H1 (cell line): Measurements from ENCODE around the gene PPP1R13B. TPM values are rescaled to one million over a fixed set of nuclear protein-coding genes. Genes with fewer than 3 reads are reported as not detected.

ENCODE experiments used
- CTCF ChIA-PET: fragments of 300-600 bp; sonication (Branson Sonifier 250); formaldehyde crosslinking; loops from one replicate; lab custom pipeline; 2021; ENCODE audit not compliant: partially characterized antibody; lab: Charles Lee
- POLR2A ChIA-PET: fragments of 300-600 bp; sonication (Branson Sonifier 250); formaldehyde crosslinking; loops from one replicate; lab custom pipeline; 2021; ENCODE audit warnings: inconsistent platforms; ENCODE audit not compliant: partially characterized antibody; lab: Charles Lee
- DNase-seq, 2 experiments: peaks; one replicate each; pipeline versions ENCODE4 v3.0.0 to v3.0.0-alpha.2; 2010 to 2022; ENCODE audit warnings: low spot score in 2 of 2, low read depth in 1 of 2, mixed read lengths in 1 of 2
- FAIRE-seq: peaks from 2 replicates; lab custom pipeline; 2011; peaks lifted over from hg19 to GRCh38; lab: Jason Lieb, UNC
- H2AFZ ChIP-seq: 2 replicates; pipeline ENCODE4 v1.8.1; 2012; ENCODE audit warnings: low read length, inconsistent platforms
- H2AK5ac ChIP-seq: 2 replicates; pipeline ENCODE4 v1.6.1; 2013; ENCODE audit warnings: low read depth, low read length
- H2BK120ac ChIP-seq: replicated peaks from 2 replicates; pipeline ENCODE3; 2013; ENCODE audit warnings: low read depth, low read length, inconsistent platforms
- H2BK12ac ChIP-seq: 2 replicates; pipeline ENCODE4 v1.6.1; 2013; ENCODE audit warnings: low read depth, low read length
- H2BK15ac ChIP-seq: 2 replicates; pipeline ENCODE4 v1.6.1; 2013; ENCODE audit warnings: low read length
- H2BK20ac ChIP-seq: 2 replicates; pipeline ENCODE4 v1.6.1; 2013; ENCODE audit warnings: low read length
- H2BK5ac ChIP-seq: 2 replicates; pipeline ENCODE4 v1.6.1; 2013; ENCODE audit warnings: low read depth, low read length
- H3K14ac ChIP-seq: 2 replicates; pipeline ENCODE4 v1.6.1; 2013; ENCODE audit warnings: inconsistent platforms; ENCODE audit not compliant: insufficient read length
- H3K18ac ChIP-seq: 2 replicates; pipeline ENCODE4 v1.6.1; 2013; ENCODE audit warnings: low read length; ENCODE audit errors: extremely low read depth
- H3K23ac ChIP-seq: 2 replicates; pipeline ENCODE4 v1.6.1; 2013; ENCODE audit warnings: inconsistent platforms; ENCODE audit not compliant: insufficient read length
- H3K23me2 ChIP-seq: 2 replicates; pipeline ENCODE4 v1.6.1; 2013; ENCODE audit warnings: low read depth, low read length
- H3K27ac ChIP-seq: 2 replicates; pipeline ENCODE4 v1.6.1; 2011; ENCODE audit warnings: low read depth, low read length, inconsistent platforms
- H3K27me3 ChIP-seq, 4 experiments: replicated peaks in 1 of 4; 1 replicate in 1 of 4; 2 replicates in 3 of 4; pipeline versions ENCODE4 v1.6.1 to v1.8.1; 2011 to 2013; ENCODE audit warnings: low read length in 3 of 4, mild to moderate bottlenecking in 3 of 4, inconsistent platforms in 2 of 4, mixed read lengths in 2 of 4, moderate library complexity in 1 of 4; ENCODE audit not compliant: control insufficient read depth in 3 of 4, insufficient read depth in 3 of 4; ENCODE audit errors: extremely low read depth in 1 of 4
- H3K36me3 ChIP-seq, 4 experiments: 2 replicates each; pipeline versions ENCODE4 v1.6.1 to v1.8.1; 2011 to 2013; ENCODE audit warnings: mild to moderate bottlenecking in 4 of 4, low read length in 3 of 4, moderate library complexity in 2 of 4, control low read depth in 1 of 4, inconsistent platforms in 1 of 4; ENCODE audit not compliant: insufficient read depth in 4 of 4, control insufficient read depth in 2 of 4
- H3K4ac ChIP-seq: replicated peaks from 2 replicates; pipeline ENCODE3; 2013; ENCODE audit warnings: low read length, low read depth, mixed read lengths, inconsistent platforms; ENCODE audit not compliant: insufficient read length
- H3K4me1 ChIP-seq, 4 experiments: replicated peaks in 1 of 4; 1 replicate in 1 of 4; 2 replicates in 3 of 4; pipeline versions ENCODE4 v1.6.1 to v1.8.1; 2011 to 2013; ENCODE audit warnings: low read length in 3 of 4, inconsistent platforms in 2 of 4, mixed read lengths in 1 of 4; ENCODE audit not compliant: insufficient read depth in 4 of 4, control insufficient read depth in 3 of 4
- H3K4me2 ChIP-seq, 2 experiments: 2 replicates each; pipeline versions ENCODE4 v1.6.1 to v1.8.1; 2011 to 2013; ENCODE audit warnings: low read depth in 2 of 2, low read length in 2 of 2, control low read depth in 1 of 2, inconsistent platforms in 1 of 2, mild to moderate bottlenecking in 1 of 2; ENCODE audit not compliant: insufficient read depth in 1 of 2
- H3K4me3 ChIP-seq, 4 experiments: fragments of 200-600, 300-600 bp in 1 of 4; sonication (generic), shearing (Covaris generic), sonication (Bioruptor Twin) in 1 of 4; 2 replicates each; pipeline versions ENCODE4 v1.5.1 to v1.8.1; 2011 to 2016; ENCODE audit warnings: low read length in 4 of 4, low read depth in 3 of 4, control low read depth in 2 of 4, inconsistent platforms in 2 of 4, mild to moderate bottlenecking in 2 of 4, mixed read lengths in 1 of 4, moderate library complexity in 1 of 4; ENCODE audit not compliant: insufficient read depth in 2 of 4; ENCODE audit errors: extremely low read depth in 1 of 4
- H3K56ac ChIP-seq: replicated peaks from 2 replicates; pipeline ENCODE3; 2013; ENCODE audit warnings: low read depth, mild to moderate bottlenecking, mixed read lengths, low read length, inconsistent platforms; ENCODE audit not compliant: insufficient read length
- H3K79me1 ChIP-seq: 2 replicates; pipeline ENCODE4 v1.6.1; 2013; ENCODE audit warnings: low read depth, low read length, control low read depth
- H3K79me2 ChIP-seq, 2 experiments: 2 replicates each; pipeline versions ENCODE4 v1.6.1 to v1.8.1; 2012 to 2013; ENCODE audit warnings: low read length in 2 of 2, mild to moderate bottlenecking in 2 of 2, inconsistent platforms in 1 of 2; ENCODE audit not compliant: insufficient read depth in 2 of 2, control insufficient read depth in 1 of 2
- H3K9ac ChIP-seq, 4 experiments: replicated peaks in 1 of 4; 1 replicate in 1 of 4; 2 replicates in 3 of 4; pipeline versions ENCODE4 v1.6.1 to v1.8.1; 2011 to 2013; ENCODE audit warnings: low read depth in 3 of 4, low read length in 3 of 4, control low read depth in 2 of 4, mild to moderate bottlenecking in 2 of 4, moderate library complexity in 2 of 4, inconsistent platforms in 1 of 4; ENCODE audit errors: extremely low read depth in 1 of 4
- H3K9me3 ChIP-seq, 2 experiments: 2 replicates each; pipeline versions ENCODE4 v1.6.1 to v1.8.1; 2012 to 2013; ENCODE audit warnings: mild to moderate bottlenecking in 2 of 2, moderate library complexity in 2 of 2, control low read depth in 1 of 2, inconsistent platforms in 1 of 2, low read depth in 1 of 2, low read length in 1 of 2, mixed read lengths in 1 of 2; ENCODE audit not compliant: insufficient read depth in 2 of 2
- H4K20me1 ChIP-seq, 2 experiments: replicated peaks in 1 of 2; 2 replicates each; pipeline versions ENCODE3 to v1.8.1; 2011 to 2013; ENCODE audit warnings: inconsistent platforms in 2 of 2, low read length in 2 of 2, mild to moderate bottlenecking in 1 of 2; ENCODE audit not compliant: insufficient read depth in 2 of 2, control insufficient read depth in 1 of 2
- H4K5ac ChIP-seq: 2 replicates; pipeline ENCODE4 v1.6.1; 2013; ENCODE audit warnings: low read length, low read depth, mixed read lengths, inconsistent platforms; ENCODE audit not compliant: insufficient read length
- H4K8ac ChIP-seq: 2 replicates; pipeline ENCODE4 v1.8.0; 2013; ENCODE audit warnings: mild to moderate bottlenecking, moderate library complexity, low read length, inconsistent platforms; ENCODE audit not compliant: insufficient read depth; ENCODE audit errors: extremely low read depth
- H4K91ac ChIP-seq: replicated peaks from 2 replicates; pipeline ENCODE3; 2013; ENCODE audit warnings: low read length, mixed read lengths, inconsistent platforms; ENCODE audit not compliant: insufficient read length
- CHD1 ChIP-seq: IDR thresholded peaks from 2 replicates; pipeline ENCODE4 v1.6.1; 2012; ENCODE audit warnings: low read depth, low read length, improper control_type of control experiment
- CHD2 ChIP-seq: IDR thresholded peaks from 2 replicates; pipeline ENCODE4 v1.6.1; 2012; ENCODE audit warnings: low read length, improper control_type of control experiment
- CREB1 ChIP-seq: IDR thresholded peaks from 2 replicates; pipeline ENCODE4 v1.6.1; 2012; ENCODE audit warnings: inconsistent platforms
- FOSL1 ChIP-seq: IDR thresholded peaks from 2 replicates; pipeline ENCODE4 v1.6.1; 2011; ENCODE audit warnings: mild to moderate bottlenecking, low read depth, low read length, moderate library complexity; ENCODE audit not compliant: insufficient read depth
- GABPA ChIP-seq: IDR thresholded peaks from 2 replicates; pipeline ENCODE4 v1.6.1; 2011; ENCODE audit warnings: mild to moderate bottlenecking, low read length, moderate library complexity, borderline replicate concordance; ENCODE audit not compliant: insufficient read depth
- GTF2F1 ChIP-seq: IDR thresholded peaks from 2 replicates; pipeline ENCODE4 v1.6.1; 2012; ENCODE audit warnings: low read depth, low read length, improper control_type of control experiment, borderline replicate concordance
- JUN ChIP-seq: IDR thresholded peaks from 2 replicates; pipeline ENCODE4 v1.6.1; 2011; ENCODE audit warnings: low read depth, mild to moderate bottlenecking, improper control_type of control experiment, low read length
- KDM5A ChIP-seq: fragments of 200-600 bp; IDR thresholded peaks from 2 replicates; pipeline ENCODE4 v1.7.1; 2012; ENCODE audit warnings: mild to moderate bottlenecking, low read length, inconsistent platforms, mixed read lengths
- MAFK ChIP-seq: IDR thresholded peaks from 2 replicates; pipeline ENCODE4 v1.6.1; 2012; ENCODE audit warnings: low read depth, mild to moderate bottlenecking, improper control_type of control experiment, low read length
- NRF1 ChIP-seq: IDR thresholded peaks from 2 replicates; pipeline ENCODE4 v1.6.1; 2011; ENCODE audit warnings: mild to moderate bottlenecking, low read depth, low read length, improper control_type of control experiment
- RNF2 ChIP-seq: fragments of 200-900, 300-1000 bp; sonication (generic); IDR thresholded peaks from 2 replicates; pipeline ENCODE4 v1.7.1; 2016; ENCODE audit warnings: borderline replicate concordance, low read depth, mild to moderate bottlenecking, antibody characterized with exemption, low read length; ENCODE audit not compliant: poor library complexity, severe bottlenecking; ENCODE audit errors: missing control alignments
- SIRT6 ChIP-seq: IDR thresholded peaks from one replicate; pipeline ENCODE4 v1.7.1; 2012; ENCODE audit warnings: low read length, inconsistent platforms
- SP4 ChIP-seq: IDR thresholded peaks from 2 replicates; pipeline ENCODE4 v1.6.1; 2012; ENCODE audit warnings: low read length, inconsistent platforms
- SUZ12 ChIP-seq: fragments of 200-600 bp; sonication (generic); IDR thresholded peaks from 2 replicates; pipeline ENCODE4 v1.6.1; 2012; ENCODE audit warnings: mild to moderate bottlenecking, inconsistent platforms, low read length, moderate library complexity, mixed read lengths
- WGBS, 2 experiments: shearing (Covaris generic) in 1 of 2; methylation state at CpG; one replicate each; pipeline versions ENCODE4 v1.1.6 to v1.1.7; 2013 to 2015; ENCODE audit warnings: low lambda C conversion rate in 2 of 2, mixed read lengths in 2 of 2, inconsistent platforms in 1 of 2, low coverage in 1 of 2, missing lambda C conversion rate in 1 of 2; ENCODE audit not compliant: insufficient replicate concordance in 2 of 2, insufficient coverage in 1 of 2, insufficient read length in 1 of 2; ENCODE audit errors: extremely low coverage in 1 of 2, missing lambda C conversion rate in 1 of 2; 5-methylcytosine and 5-hydroxymethylcytosine counted together
- polyA plus RNA-seq, 7 experiments: library from polyadenylated mRNA; depleted of rRNA in 3 of 7; stranded (reverse) in 5 of 7; unstranded in 2 of 7; fragments of >200 nt in 5 of 7; fragments of 200-250 nt in 2 of 7; gene quantifications; 1 replicate in 5 of 7; 2 replicates in 1 of 7; 4 replicates in 1 of 7; pipeline versions ENCODE4 v1.2.1 to v1.2.3, GENCODE V29; 2011 to 2013; ENCODE audit warnings: missing spikeins in 2 of 7, mixed read lengths in 2 of 7
- total RNA-seq: library from RNA; stranded (reverse); fragmentation: NEBNext Ultra II Directional; extraction: Animal tissue kit (Norgen Biotek cat#: 25700); gene quantifications from 2 replicates; pipeline ENCODE4 v1.2.1, GENCODE V29; 2021

PPP1R13B gene
- total and polyA plus RNA-seq, 2 of the 8 experiments (the other 6 are each of a cell fraction or from before 2014, with no cell fraction given): 2.6 to 8.9 TPM

- Histone ChIP-seq H3K18ac (no peak overlapping the region), H3K56ac (no peak overlapping the region), H2AK5ac (no peak overlapping the region), H4K91ac (no peak overlapping the region), H3K4me1 (peaks cover 0 to 15% (median 8%) of the 10 kb centered on the region in 4 experiments; a peak in 6 of 7 replicates), H2BK5ac (no peak overlapping the region), H3K4me3 (no peak overlapping the region), H2BK120ac (no peak overlapping the region), H3K27ac (no peak overlapping the region), H4K20me1 (peaks cover 17 to 50% of the 10 kb centered on the region in 2 experiments), H3K27me3 (no peaks in the 10 kb centered on the region), H2AFZ (no peak overlapping the region), H3K9ac (no peak overlapping the region), H3K79me1 (peaks cover 11% of the 10 kb centered on the region), H3K9me3 (no peaks in the 10 kb centered on the region), H3K79me2 (peaks cover 0 to 15% of the 10 kb centered on the region in 2 experiments; a peak in 2 of 4 replicates), H3K14ac (no peak overlapping the region), H4K8ac (no peak overlapping the region), H2BK12ac (no peak overlapping the region), H3K4ac (no peak overlapping the region), H3K23ac (no peak overlapping the region), H3K4me2 (no peak overlapping the region), H3K23me2 (no peaks in the 10 kb centered on the region; the same call in 1 of the 2 replicates), H2BK15ac (no peak overlapping the region), H2BK20ac (no peak overlapping the region), H3K36me3 (peaks cover 12 to 36% (median 28%) of the 10 kb centered on the region in 4 experiments; a peak in 5 of 8 replicates), H4K5ac (no peak overlapping the region)
- FAIRE-seq (no peak), DNase-seq (no peak)
- CTCF ChIA-PET: interaction anchor here (1.0 to 1.4 kb wide), 3 partner anchors 14 to 30 kb away, joined by 3 to 4 read pairs (median 3); no protein-coding TSS in a partner anchor
- WGBS, 2 experiments: 77% methylated on average over 9 of the region's 9 CpGs; no CpG with 5 or more reads in 1 of the 2 experiments
- POLR2A ChIA-PET: interaction anchor here (1.4 to 3.1 kb wide), 3 partner anchors 10 to 16 kb away, joined by 5 to 16 read pairs (median 5); no protein-coding TSS in a partner anchor
- TF ChIP-seq CHD2 (no peak), FOSL1 (no peak), SUZ12 (no peak), GTF2F1 (no peak), GABPA (no peak), NRF1 (no peak), CREB1 (no peak), JUN (no peak), SIRT6 (no peak), RNF2 (no peak), CHD1 (no peak), SP4 (no peak), MAFK (no peak), KDM5A (no peak)
Measured at GRCh38 chr14:103710771-103711377, 136.5 kb downstream of the PPP1R13B start.
